IPS-15b (cell line): Measurements from ENCODE around the gene ATG2A.
A peak's percentile ranks its signal among the peaks of the same experiment; 100 is the strongest.

Experiments used
- H3K27me3 ChIP-seq: one replicate; pipeline ENCODE4 v1.6.1; 2013; ENCODE audit warnings: low read length; ENCODE audit not compliant: control insufficient read depth, insufficient read depth
- H3K36me3 ChIP-seq: one replicate; pipeline ENCODE4 v1.6.1; 2013; ENCODE audit warnings: low read length; ENCODE audit not compliant: control insufficient read depth, insufficient read depth
- H3K4me1 ChIP-seq: one replicate; pipeline ENCODE4 v1.6.1; 2013; ENCODE audit warnings: mild to moderate bottlenecking, low read length; ENCODE audit not compliant: control insufficient read depth, insufficient read depth
- H3K4me3 ChIP-seq: one replicate; pipeline ENCODE4 v1.5.1; 2013; ENCODE audit warnings: low read depth, low read length
- H3K9ac ChIP-seq: one replicate; pipeline ENCODE4 v1.6.1; 2013; ENCODE audit warnings: low read depth, mild to moderate bottlenecking, low read length
- H3K9me3 ChIP-seq: one replicate; pipeline ENCODE4 v1.6.1; 2013; ENCODE audit warnings: mild to moderate bottlenecking, low read length; ENCODE audit not compliant: control insufficient read depth, insufficient read depth

ATG2A gene

GRCh38 chr11:64879244-64879900 is 37.6 kb downstream of the ATG2A start:
- peaks cover 4% of the 10 kb centered on the region for H3K4me1 ChIP-seq
- peak overlapping the region; percentile 87 for H3K9ac ChIP-seq
- no peaks in the 10 kb centered on the region for H3K27me3 ChIP-seq
- no peaks in the 10 kb centered on the region for H3K9me3 ChIP-seq
- H3K4me3 ChIP-seq = peak overlapping the region; percentile 77
- peaks cover 2% of the 10 kb centered on the region for H3K36me3 ChIP-seq

- Histone ChIP-seq H3K27me3 (no peaks in the 10 kb centered on the region), H3K9me3 (no peaks in the 10 kb centered on the region), H3K4me1 (peaks cover 4% of the 10 kb centered on the region), H3K9ac (peak within 1 kb of the TSS; percentile 87), H3K4me3 (peak within 1 kb of the TSS; percentile 98), H3K36me3 (peaks cover 4% of the 10 kb centered on the region)
Observed at GRCh38 chr11:64878494-64879243, 38.3 kb downstream of the ATG2A start, which contains the start of gene EHD1. TSS of gene EHD1 (minus strand) at chr11:64878621. CDS start at chr11:64878464, 157 bp downstream.

- Histone ChIP-seq H3K4me3 (peak overlapping the region; percentile 98), H3K36me3 (peaks cover 4% of the 10 kb centered on the region), H3K27me3 (no peaks in the 10 kb centered on the region), H3K9me3 (no peaks in the 10 kb centered on the region), H3K4me1 (peaks cover 4% of the 10 kb centered on the region), H3K9ac (peak overlapping the region; percentile 85)
Observed at GRCh38 chr11:64878223-64878493, 38.9 kb downstream of the ATG2A start.

GRCh38 chr11:64877390-64878222 is 39.4 kb downstream of the ATG2A start:
- Histone ChIP-seq H3K27me3 (no peaks in the 10 kb centered on the region), H3K4me3 (peak overlapping the region; percentile 98), H3K9me3 (no peaks in the 10 kb centered on the region), H3K9ac (peak overlapping the region; percentile 85), H3K36me3 (peaks cover 4% of the 10 kb centered on the region), H3K4me1 (peaks cover 4% of the 10 kb centered on the region)

GRCh38 chr11:64876835-64877341 is 40.1 kb downstream of the ATG2A start:
- Histone ChIP-seq H3K4me3 (peak overlapping the region; percentile 98), H3K36me3 (peaks cover 5% of the 10 kb centered on the region), H3K9me3 (no peaks in the 10 kb centered on the region), H3K9ac (no peak overlapping the region), H3K27me3 (no peaks in the 10 kb centered on the region), H3K4me1 (peaks cover 4% of the 10 kb centered on the region)

- no peaks in the 10 kb centered on the region for H3K27me3 ChIP-seq
- H3K9ac ChIP-seq = peak overlapping the region; percentile 1
- peaks cover 11% of the 10 kb centered on the region for H3K36me3 ChIP-seq
- H3K4me1 ChIP-seq = peaks cover 4% of the 10 kb centered on the region
- H3K9me3 ChIP-seq = no peaks in the 10 kb centered on the region
- H3K4me3 ChIP-seq = peak overlapping the region; percentile 8
Observed at GRCh38 chr11:64876229-64876750, 40.7 kb downstream of the ATG2A start.

GRCh38 chr11:64875369-64876228 is 41.4 kb downstream of the ATG2A start:
- Histone ChIP-seq H3K4me3 (no peak overlapping the region), H3K9me3 (no peaks in the 10 kb centered on the region), H3K27me3 (no peaks in the 10 kb centered on the region), H3K9ac (peak overlapping the region; percentile 1), H3K4me1 (peaks cover 4% of the 10 kb centered on the region), H3K36me3 (peaks cover 11% of the 10 kb centered on the region)

GRCh38 chr11:64874308-64875240 is 42.4 kb downstream of the ATG2A start:
- H3K4me3 ChIP-seq = no peak overlapping the region
- peaks cover 11% of the 10 kb centered on the region for H3K36me3 ChIP-seq
- H3K27me3 ChIP-seq = no peaks in the 10 kb centered on the region
- no peak overlapping the region for H3K9ac ChIP-seq
- H3K4me1 ChIP-seq = peaks cover 4% of the 10 kb centered on the region
- no peaks in the 10 kb centered on the region for H3K9me3 ChIP-seq

- Histone ChIP-seq H3K36me3 (peaks cover 11% of the 10 kb centered on the region), H3K27me3 (no peaks in the 10 kb centered on the region), H3K9me3 (no peaks in the 10 kb centered on the region), H3K4me3 (no peak overlapping the region), H3K4me1 (peaks cover 4% of the 10 kb centered on the region), H3K9ac (no peak overlapping the region)
Observed at GRCh38 chr11:64872790-64873488, 44.1 kb downstream of the ATG2A start.

GRCh38 chr11:64871492-64871891 is 45.5 kb downstream of the ATG2A start:
- Histone ChIP-seq H3K4me3 (no peak overlapping the region), H3K9me3 (no peaks in the 10 kb centered on the region), H3K27me3 (no peaks in the 10 kb centered on the region), H3K36me3 (peaks cover 11% of the 10 kb centered on the region), H3K4me1 (no peaks in the 10 kb centered on the region), H3K9ac (no peak overlapping the region)
